HG02623 (cell line): Measurements from ENCODE around the gene STAG3.
A peak's percentile ranks its signal among the peaks of the same experiment; 100 is the strongest.

Source experiments
- ATAC-seq: cut with Tn5 transposase; IDR thresholded peaks from one replicate; pipeline ENCODE4 v1.9.1; 2021; ENCODE audit warnings: moderate library complexity; ENCODE audit not compliant: unreplicated experiment

STAG3 gene

GRCh38 chr7:100155553-100156317, 22.0 kb upstream of the STAG3 start:
- no peak for ATAC-seq

GRCh38 chr7:100156331-100157068, 21.2 kb upstream of the STAG3 start:
- ATAC-seq: no peak

- ATAC-seq: no peak
Measured at GRCh38 chr7:100157069-100157333, 20.7 kb upstream of the STAG3 start.

- ATAC-seq: no peak
Measured at GRCh38 chr7:100157334-100158228, 20.1 kb upstream of the STAG3 start.

GRCh38 chr7:100158229-100159098, 19.3 kb upstream of the STAG3 start, which contains the start of gene TRAPPC14:
Gene TRAPPC14 (minus strand): TSS chr7:100158723. CDS start chr7:100158499, 224 bp downstream.
- ATAC-seq: peak; percentile 72

GRCh38 chr7:100159099-100159623, 18.6 kb upstream of the STAG3 start:
- ATAC-seq: no peak

GRCh38 chr7:100160067-100160466, 17.7 kb upstream of the STAG3 start:
- ATAC-seq: no peak

GRCh38 chr7:100163006-100163531, 14.6 kb upstream of the STAG3 start:
- ATAC-seq: no peak

GRCh38 chr7:100163871-100164270, 13.8 kb upstream of the STAG3 start:
- ATAC-seq: no peak

- ATAC-seq: no peak
Measured at GRCh38 chr7:100166317-100166940, 11.3 kb upstream of the STAG3 start.

- ATAC-seq: no peak
Measured at GRCh38 chr7:100166970-100167911, 10.5 kb upstream of the STAG3 start.

GRCh38 chr7:100167912-100168323, 9.8 kb upstream of the STAG3 start:
- no peak for ATAC-seq

GRCh38 chr7:100169147-100169850, 8.4 kb upstream of the STAG3 start:
- no peak for ATAC-seq

GRCh38 chr7:100170101-100170897, 7.4 kb upstream of the STAG3 start:
- ATAC-seq: no peak

- ATAC-seq: no peak
Measured at GRCh38 chr7:100171087-100171681, 6.5 kb upstream of the STAG3 start.

- no peak for ATAC-seq
Measured at GRCh38 chr7:100171840-100172239, 5.9 kb upstream of the STAG3 start.
